Fibroblast of peridontal ligament (primary cell): ENCODE measurements around the gene TENM3.
"Not testable (repeated sequence)": the region's sequence is repeated elsewhere in the genome, so short reads cannot be mapped to it uniquely, and the experiment has no call there.

Experiments used
- DNase-seq: peaks from one replicate; pipeline ENCODE4 v3.0.0-alpha.2; 2010; ENCODE audit errors: extremely low read depth

The TENM3 gene

DNA sequence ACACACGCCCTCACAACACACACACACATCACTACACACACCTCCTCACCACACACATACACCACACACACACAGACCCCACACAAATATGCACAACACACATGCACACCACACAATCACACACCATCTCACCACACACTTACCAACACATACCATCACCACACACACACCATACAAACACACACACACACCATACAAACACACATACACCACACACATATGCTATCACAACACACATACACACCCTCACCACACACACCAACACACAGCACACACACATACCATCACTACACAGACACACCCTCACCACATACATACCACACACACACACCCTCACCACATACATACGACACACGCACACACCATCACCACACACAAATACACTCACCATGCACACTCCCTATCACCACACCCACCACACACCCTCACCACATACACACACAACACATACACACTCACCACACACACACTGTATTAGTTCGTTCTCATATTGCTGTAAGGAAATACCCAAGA lies 567.0 kb downstream of the TENM3 start:
- no peak for DNase-seq

DNA sequence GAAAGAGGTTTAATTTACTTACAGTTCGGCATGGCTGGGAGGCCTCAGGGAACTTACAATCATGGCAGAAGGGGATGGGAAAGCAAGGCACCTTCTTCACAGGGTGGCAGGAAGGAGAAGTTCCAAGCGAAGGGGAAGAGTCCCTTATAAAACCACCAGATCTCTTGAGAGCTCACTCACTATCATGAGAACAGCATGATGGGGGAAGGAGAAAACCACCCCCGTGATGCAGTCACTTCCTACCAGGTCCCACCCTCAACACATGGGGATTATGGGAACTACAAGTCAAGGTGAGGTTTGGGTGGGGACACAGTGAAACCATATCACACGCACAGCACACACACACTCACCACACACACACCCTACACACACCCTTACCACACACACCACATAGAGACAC lies 569.7 kb downstream of the TENM3 start:
- DNase-seq, result no peak

DNA sequence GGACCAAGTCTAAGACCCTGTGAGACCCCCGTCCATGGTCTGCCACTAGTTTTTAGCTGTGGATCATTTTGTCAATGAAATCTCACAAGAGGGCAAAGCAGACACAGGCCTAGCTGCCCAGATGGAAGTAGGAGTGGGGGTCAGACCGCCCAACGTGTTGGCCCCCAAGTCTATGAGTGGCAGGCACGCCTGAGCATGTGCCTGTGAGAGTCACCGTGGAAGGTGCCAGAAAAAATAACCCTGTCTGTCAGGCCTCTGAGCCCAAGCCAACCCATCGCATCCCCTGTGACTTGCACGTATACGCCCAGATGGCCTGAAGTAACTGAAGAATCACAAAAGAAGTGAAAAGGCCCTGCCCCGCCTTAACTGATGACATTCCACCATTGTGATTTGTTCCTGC lies 570.9 kb downstream of the TENM3 start:
- not testable (repeated sequence) for DNase-seq

DNA sequence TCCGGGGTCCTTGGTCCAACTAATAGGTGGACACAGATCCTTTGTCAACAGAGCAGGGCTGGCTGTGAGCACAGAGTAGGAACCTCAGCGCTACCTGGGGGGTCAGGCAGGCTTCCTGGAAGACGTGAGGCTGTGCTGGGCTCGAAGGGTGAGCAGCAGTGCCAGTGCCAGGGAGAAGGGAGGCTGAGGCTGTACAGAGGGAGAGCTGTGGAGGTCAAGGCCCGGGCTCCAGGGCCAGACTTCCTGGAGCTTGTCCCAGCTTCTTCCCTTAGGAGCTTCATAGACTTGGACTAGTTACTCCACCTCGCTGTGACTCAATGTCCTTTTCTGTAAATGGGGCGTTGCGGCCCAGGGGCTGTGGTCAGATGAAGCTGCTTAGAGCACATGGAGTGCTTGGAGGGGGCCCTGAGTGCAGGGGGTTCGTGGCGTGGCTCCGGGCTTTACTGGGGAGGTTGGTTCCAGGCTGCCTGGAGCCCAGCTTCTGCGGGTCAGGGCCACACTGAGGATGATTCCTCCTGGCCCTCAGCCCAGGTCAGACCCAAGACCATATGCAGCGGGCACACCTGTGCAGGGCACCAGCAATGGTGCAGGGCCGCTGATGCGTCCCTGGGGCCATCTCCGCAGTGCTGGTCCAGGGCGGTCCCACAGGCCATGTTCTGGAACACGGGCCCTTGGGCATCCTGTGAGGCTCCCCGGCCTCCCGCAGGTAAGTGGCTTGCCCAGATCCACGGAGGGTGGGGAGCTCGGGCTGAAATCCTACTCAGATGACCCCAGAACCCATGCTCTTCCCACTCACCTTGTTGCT lies 575.9 kb downstream of the TENM3 start:
- no peak for DNase-seq

DNA sequence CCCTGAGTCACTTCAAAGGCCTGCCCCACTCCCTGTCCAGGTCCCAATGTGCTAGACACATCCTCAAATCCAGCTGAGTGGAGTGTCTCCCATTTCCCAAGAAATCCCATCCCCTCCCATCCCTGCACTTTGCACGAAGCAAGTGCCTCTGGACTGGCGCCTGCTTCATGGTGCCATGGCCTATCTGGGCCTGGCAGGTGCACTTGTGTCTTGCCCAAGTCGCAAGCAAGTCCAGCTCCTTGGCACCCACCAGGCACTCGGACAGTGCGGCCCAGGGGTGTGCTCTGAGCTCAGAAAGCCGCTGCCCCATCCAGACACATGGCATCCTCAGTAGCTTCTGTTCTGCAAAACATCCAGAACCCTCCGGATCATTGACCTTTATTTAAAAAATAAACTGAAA lies 576.5 kb downstream of the TENM3 start:
- DNase-seq, result no peak

DNA sequence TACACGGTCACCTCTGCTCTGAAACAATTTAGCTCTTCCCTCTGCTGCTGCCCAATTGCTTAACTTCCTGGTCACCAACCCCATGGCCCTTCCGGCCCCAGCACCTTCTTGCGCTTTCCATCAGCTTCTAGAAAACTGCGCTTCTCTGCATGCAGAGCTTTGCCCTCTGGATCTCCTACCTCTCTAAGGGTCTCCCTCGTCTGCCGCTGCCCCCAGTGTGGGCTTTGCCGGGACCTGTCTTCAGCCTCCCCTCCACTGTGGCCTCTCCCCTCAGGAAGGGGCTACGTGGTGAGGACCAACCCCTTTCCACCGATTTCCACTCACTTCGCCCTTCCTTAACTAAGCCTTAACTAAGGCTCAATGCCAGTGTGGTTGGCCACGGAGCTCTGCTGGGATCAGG lies 579.4 kb downstream of the TENM3 start:
- DNase-seq, result no peak

DNA sequence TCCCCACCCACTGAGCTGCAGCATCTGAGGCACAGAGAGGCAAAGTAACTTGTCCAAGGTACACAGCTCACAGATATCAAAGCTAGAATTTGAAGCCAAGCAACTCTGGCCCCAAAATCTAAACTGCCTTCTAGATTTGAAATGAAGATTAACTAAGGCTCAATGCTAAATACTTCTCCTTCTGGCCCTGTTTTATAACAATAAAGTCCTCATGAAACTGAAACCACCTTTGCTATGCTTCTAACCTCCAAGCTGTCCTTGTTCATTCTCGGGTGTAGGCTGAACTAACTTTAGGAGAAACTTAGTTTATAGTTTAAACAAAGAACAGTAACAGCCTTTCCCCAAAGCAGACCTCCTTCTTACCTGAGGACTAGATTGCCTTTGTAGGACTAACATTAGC lies 580.4 kb downstream of the TENM3 start:
- DNase-seq, result no peak

DNA sequence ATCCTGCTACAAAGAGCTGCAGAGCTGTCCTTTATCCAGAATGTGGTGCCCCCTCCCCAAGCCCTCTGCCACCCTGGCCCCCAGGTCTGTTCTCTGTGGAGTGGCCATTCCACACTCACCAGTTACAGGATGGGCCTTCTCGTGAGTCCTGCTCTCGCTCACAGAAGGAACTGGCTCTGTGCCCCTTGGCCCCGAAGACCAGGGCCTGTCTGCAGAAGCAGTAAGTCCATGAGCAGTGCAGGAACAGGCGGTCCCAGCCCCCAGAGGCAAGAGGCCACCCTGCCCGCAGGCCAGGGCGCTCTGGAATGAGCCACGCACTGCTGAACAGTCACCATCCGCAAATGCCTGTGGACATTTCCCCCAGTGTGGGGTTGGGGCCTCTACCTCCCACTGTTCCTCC lies 581.8 kb downstream of the TENM3 start:
- no peak for DNase-seq

DNA sequence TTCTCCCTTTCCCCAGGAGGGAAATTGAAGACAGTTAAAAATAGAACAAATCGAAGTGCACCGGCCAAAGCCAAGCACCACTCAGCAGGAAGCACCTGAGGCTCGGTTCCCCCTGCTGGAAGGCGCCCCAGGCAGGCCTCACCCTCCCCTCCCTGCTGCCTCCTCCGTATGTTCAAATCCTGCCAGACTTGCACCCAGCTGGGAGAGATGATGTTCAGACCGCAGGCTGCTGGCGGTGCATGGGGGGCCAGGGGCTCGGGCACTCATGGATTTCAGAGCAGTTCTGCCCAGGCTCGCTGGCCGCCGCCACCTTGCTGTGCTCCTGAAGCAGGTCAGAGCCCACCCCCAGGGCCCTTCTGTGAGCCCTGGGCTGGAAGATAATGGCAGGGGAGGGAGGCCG lies 582.6 kb downstream of the TENM3 start:
- no peak for DNase-seq

DNA sequence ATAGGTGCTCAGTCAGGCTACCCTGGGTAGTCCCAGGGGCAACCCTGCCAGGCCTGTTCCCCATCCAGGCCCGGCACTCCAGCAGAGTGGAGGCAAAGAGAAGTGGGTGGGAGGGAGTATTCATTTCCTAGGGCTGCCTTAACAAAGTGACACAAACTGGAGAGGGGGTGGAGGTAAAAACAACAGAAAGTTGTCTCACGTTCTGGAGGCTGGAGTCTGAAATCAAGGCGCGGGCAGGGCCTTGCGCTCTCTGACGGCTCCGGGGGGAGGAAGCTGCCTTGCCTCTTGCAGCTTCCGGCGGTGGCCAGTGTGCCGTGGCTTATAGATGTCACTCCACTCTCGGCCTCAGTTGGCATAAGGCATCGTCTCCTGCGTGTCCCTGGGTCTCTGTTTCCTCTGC lies 583.2 kb downstream of the TENM3 start:
- no peak for DNase-seq

DNA sequence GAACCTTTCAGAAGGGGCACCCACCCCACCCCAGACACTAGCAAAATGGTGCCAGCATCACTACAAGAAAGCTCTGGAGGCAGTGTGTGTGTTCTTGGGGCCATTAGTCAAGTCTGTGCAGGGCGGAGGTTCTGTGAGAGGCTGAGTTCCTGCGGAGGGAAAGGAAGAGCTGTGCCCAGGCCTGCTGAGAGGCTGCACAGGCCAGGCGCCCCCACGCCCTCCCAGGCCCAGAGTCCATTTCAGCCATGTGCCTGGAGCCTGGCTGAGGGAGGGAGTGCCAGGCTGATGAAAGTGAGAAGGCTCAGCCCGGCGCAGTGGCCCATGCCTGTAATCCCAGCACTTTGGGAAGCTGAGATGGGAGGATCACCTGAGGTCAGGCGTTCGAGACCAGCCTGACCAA lies 584.0 kb downstream of the TENM3 start:
- DNase-seq, result no peak

DNA sequence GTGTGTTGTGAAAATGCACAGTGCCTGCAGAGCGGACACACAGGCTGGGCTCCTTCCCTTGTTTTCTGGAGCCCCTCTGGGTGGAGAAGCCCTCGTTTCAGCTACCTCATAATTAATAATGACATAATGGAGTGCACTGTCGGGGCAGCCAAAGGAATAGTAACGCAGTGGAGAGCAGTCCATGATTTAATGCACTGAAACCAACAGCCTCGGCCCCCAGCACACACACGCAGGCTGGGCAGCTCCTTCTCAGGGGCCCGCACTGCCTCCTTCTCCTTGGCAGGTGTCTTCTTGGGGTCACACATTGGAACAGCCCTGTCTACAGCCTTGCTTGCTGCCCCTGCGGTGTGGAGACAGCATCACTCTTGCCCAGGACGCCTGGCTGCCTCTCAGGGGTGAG lies 584.8 kb downstream of the TENM3 start:
- DNase-seq, result no peak

DNA sequence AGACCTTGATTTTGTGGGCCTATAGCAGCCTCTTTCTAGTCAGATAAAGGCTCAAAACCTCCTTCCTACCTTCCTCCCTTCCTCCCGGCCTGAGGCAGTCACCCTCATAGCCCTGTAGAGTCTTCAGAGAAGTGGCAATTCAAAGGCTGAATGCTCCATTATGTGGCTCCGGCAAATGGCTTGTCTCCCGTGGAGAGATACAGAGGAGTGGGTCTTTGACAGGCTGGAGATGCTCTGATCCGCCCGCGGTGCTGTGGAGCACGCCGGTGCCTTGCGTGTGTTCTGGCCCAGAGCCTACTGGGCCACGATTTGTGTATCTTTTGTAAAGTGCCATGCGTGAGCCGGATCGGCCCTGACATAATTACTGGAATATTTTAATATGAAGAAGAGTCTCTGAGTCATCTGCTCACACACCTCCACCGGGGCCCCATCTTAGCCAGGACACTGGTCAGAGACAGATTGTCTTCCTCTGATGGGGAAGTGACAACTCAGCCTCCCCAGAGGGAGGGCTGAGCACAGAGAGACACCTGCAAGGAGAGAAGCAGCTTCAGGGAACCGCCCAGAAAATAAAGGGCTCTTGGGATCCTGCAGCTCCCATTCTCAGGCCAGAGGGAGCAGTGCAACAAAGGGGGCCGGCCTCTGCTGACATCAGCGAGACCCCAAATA lies 585.3 kb downstream of the TENM3 start:
- no peak for DNase-seq

DNA sequence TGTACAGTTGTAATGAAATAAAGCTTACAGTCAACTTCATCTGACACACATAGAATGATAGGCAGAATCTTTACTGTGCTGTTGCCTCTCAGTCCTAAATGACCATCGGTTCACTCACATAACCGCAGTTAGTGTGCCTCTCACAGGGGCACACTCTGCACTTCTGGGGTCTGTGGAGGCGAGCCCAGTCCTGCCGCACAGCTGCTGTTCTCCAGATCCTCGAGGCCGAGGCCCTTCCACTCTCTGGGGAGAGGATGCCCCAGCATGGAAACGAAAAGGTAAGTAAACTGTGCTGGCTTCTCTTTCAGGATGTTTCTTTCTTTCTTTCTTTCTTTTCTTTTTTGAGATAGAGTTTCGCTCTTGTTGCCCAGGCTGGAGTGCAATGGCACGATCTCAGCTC lies 586.0 kb downstream of the TENM3 start:
- DNase-seq, result no peak

DNA sequence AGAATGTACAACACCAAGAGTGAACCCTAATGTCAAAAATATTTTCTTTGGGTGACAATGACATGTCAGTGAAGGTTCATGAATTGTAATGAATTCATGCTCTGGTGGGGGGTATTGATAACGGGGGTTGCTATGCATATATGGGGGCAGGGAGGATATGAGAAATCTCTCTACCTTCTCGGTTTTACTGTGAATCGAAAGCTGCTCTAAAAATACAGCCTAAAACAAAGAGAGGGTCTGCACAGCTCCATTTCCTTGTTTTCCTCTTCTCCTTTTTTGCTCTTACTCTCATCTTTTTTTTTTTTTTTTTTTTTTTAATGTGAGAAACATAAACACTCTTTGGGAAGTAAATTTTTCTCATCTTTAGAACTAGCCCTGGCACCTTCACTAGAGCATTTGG lies 588.2 kb downstream of the TENM3 start:
- no peak for DNase-seq

DNA sequence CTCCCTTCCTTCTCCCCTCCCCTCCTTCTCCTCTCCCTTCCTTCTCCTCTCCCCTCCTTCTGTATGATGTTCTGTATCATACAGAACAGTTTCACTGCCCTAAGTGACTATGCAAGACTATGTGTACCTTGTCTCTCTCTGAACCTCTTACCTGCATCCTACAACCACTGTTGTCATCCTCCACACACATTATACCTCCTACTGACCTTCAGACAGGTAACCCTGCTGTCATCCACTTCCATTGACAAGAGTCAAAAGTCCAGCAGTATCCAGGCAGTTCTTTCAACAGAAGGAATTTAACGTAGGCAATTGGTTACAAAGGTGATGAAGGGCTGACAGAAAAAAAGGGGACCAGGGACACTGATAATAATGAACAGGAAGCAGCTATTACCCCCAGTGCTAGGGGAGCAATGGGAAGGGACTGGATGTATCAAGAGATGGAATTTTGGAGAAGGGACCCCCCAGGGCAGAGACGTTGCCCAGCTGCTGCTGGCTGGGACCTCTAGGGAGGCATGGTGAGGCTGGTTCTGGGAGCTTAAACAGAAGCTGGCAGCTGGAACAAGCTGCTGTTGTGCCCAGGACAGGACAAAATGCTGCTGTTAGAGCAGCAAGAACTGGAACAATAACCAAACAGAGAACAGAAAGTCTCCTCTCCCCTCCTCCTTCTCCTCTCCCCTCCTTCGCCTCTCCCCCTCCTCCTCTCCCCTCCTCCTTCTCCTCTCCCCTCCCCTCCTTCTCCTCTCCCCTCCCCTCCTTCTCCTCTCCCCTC lies 589.3 kb downstream of the TENM3 start:
- no peak for DNase-seq

DNA sequence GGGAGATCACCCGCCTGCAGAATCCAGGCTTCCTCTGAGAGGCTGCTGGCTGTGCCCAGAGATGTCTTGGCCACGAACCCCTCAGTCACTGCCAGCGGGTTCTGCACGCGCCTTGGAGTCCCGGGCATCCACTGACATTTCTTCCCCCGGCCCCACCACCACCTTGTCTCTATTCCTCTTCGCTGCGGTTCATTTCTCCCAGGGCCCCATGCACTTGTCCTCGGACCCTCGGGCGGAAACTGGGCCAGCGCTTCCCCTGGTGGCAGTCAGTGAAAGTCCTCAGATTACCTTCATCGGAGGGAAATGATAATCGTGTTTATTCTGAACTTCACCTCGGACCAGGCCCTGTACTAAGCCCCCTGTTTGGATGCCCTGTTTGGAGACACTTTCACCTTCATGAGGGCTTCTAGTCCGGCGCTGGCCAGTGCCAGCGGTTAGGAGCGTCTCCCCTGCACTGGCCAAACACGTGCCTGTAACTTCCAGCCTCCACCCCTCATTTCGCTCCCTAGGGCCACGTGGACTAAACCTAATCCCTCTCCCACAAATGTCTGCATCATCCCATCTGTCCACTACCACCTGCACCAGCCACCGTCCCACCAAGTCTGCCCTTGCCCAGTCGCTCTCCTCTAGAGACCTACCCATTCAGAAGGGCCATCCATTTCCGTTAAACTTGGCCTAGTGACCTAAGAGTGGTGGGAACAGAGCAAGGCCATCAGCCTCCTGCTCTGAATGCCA lies 592.0 kb downstream of the TENM3 start:
- DNase-seq, result no peak

DNA sequence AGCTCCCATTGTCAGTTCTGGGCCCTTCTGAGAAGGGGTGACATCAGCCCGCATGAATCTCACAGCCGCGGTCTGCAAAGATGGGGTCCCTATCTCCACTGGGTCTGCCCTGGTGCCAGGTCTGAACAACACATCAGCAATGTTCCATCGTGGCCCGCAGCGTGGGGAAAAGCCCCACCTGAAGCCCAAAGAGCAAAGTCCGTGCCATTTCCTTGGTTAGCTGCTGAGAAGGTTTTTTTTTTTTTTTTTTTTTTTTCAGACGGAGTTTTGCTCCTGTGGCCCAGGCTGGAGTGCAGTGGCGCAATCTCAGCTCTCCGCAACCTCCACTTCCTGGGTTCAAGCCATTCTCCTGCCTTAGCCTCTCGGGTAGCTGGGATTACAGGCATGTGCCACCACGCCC lies 594.6 kb downstream of the TENM3 start:
- DNase-seq, result no peak

DNA sequence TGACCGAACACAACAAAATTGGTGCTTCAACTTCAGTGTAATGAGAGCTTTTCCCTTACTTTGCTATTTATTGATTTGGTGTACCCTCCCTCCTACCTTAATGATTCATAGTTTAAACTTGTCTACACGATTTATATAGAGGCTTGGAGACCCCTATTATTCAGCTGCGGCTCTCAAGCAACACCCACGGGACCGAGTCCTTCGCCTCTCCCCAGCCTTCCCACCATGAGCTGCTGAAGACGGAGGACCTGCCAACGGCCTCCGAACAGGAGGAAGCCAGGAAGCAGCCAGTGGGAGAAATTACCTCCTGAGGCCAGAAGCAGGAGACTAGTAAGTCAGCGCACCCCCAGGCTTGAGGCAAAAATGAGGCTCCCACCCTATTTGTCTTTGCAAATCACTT lies 595.3 kb downstream of the TENM3 start:
- DNase-seq, result no peak

DNA sequence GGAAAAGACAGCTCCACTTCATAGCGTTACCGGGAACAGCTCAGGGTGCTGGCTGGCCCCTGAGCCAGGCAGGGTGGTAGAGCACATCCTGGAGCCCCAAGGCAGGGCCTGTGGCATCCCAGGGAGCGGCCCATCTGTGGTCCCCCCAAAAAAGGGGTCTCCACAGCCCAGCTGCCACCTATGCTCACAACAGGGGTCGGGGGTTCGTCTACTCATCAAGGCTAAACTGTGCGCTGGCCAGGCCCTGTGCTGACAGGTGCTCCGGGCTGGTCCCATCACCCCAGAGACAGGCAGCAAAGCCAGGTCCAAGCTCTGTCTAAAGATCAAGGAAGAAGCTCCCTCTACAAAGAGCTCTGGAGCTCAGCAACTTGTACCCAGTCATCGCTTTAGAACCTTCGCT lies 596.1 kb downstream of the TENM3 start:
- DNase-seq, result no peak

DNA sequence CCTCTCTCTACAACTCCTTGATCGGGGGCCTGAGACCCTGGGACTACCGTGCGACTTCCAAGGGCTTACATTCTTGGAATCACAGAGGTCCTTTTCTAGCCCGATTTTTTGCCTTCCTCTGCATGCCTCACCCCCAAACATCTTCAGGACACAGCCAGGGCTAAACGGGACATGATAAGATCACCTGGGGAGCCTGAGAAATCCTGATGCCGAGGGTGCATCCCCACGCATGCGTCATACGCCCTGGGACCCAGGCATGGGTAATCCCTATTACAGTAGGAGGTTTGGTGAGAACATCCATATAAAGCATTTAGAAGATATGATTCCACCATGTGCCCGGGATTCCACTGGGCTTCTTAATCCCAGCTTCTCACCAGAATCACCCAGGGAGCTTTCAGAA lies 596.9 kb downstream of the TENM3 start:
- no peak for DNase-seq

DNA sequence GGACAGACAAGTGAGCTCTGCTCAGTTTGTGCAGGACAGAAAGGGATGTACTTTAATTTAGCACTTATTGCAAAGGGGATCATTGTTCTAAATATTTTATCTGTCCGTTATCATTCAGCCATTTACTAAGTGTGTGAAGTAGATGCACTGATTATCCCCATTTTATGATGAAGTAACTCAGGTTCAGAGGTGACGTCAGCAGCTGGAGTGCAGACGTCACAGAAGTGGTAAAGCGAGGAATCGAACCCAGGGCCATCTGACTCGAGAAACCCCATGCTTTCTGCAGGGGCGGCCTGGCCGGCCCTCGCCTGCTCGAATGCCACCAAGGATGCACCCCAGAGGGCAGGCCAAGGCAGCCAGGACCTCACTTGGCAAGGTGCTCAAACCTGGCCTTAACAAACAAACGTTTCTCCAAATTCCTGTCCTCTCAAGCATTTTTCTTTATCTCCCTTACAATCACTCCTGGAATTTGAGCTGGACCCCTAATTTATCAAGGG lies 599.0 kb downstream of the TENM3 start:
- no peak for DNase-seq
